ENCODE measurements around the gene AMOTL2. TPM values are rescaled to one million over a fixed set of nuclear protein-coding genes. Genes with fewer than 3 reads are reported as not detected.

Gene AMOTL2
- polyA plus RNA-seq: 10 to 100 TPM in 2 of 4 donors, 1 to 10 TPM in 2; 6.7 to 44.3 (median 10.3) TPM
- long read RNA-seq, donor 1: 0 reads
- long read RNA-seq, donor 2, full-length matches to known transcripts: 2 of 2 reads
- long read RNA-seq, donor 2, partial matches to known transcripts: 0 of 2 reads
- long read RNA-seq, donor 2, other reads (novel, unspliced or antisense): 0 of 2 reads
- long read RNA-seq, donor 3, full-length matches to known transcripts: 1 of 1 reads
- long read RNA-seq, donor 3, partial matches to known transcripts: 0 of 1 reads
- long read RNA-seq, donor 3, other reads (novel, unspliced or antisense): 0 of 1 reads
- long read RNA-seq, donor 4: 0 reads
- long read RNA-seq, donor 5: 0 reads
- long read RNA-seq, donor 6, partial matches to known transcripts: 10 of 10 reads
- long read RNA-seq, donor 6, other reads (novel, unspliced or antisense): 0 of 10 reads
- long read RNA-seq, donor 7: 0 reads
- long read RNA-seq, donor 8: 0 reads
- long read RNA-seq, donor 9, full-length matches to known transcripts: 1 of 1 reads
- long read RNA-seq, donor 9, partial matches to known transcripts: 0 of 1 reads
- long read RNA-seq, donor 9, other reads (novel, unspliced or antisense): 0 of 1 reads
- long read RNA-seq, donor 10, full-length matches to known transcripts: 4 of 9 reads
- long read RNA-seq, donor 10, partial matches to known transcripts: 5 of 9 reads
- long read RNA-seq, donor 10, other reads (novel, unspliced or antisense): 0 of 9 reads

GRCh38 chr3:134374105-134374790 lies at the start of gene AMOTL2:
TSS of gene AMOTL2 (minus strand) at chr3:134374447. CDS start at chr3:134371433, 3,014 bp downstream.
- Histone ChIP-seq H3K27ac (ENCODE audit: low read depth in 1 of 3, low read length in 2 of 3) (peak within 1 kb of the TSS; percentile 97 to 99 (median 98)), H3K27me3 (ENCODE audit: control insufficient read depth in 3 of 3, insufficient read depth in 3 of 3, low read length in 3 of 3) (no peaks in the 10 kb centered on the region), H3K4me1 (ENCODE audit: control insufficient read depth in 3 of 3, insufficient read depth in 2 of 3, low read depth in 1 of 3, low read length in 2 of 3) (peaks cover 7 to 70% (median 15%) of the 10 kb centered on the region in 3 donors), H3K9me3 (ENCODE audit: control insufficient read depth in 2 of 2, insufficient read depth in 1 of 2, low read depth in 1 of 2, low read length in 1 of 2) (no peaks in the 10 kb centered on the region), H3K36me3 (ENCODE audit: control insufficient read depth in 3 of 3, insufficient read depth in 2 of 3, low read depth in 1 of 3, low read length in 3 of 3) (peaks cover 0 to 34% (median 4%) of the 10 kb centered on the region in 3 donors), H3K4me3 (ENCODE audit: low read depth in 1 of 3, low read length in 3 of 3) (peak within 1 kb of the TSS; percentile 50 to 87 (median 72))
- DNase-seq (peak; percentile 83 to 96), FAIRE-seq (no peak)
- WGBS, 3 donors: 0 to 1% (median 1%) methylated on average over 63 to 78 of the region's 78 CpGs

DNA sequence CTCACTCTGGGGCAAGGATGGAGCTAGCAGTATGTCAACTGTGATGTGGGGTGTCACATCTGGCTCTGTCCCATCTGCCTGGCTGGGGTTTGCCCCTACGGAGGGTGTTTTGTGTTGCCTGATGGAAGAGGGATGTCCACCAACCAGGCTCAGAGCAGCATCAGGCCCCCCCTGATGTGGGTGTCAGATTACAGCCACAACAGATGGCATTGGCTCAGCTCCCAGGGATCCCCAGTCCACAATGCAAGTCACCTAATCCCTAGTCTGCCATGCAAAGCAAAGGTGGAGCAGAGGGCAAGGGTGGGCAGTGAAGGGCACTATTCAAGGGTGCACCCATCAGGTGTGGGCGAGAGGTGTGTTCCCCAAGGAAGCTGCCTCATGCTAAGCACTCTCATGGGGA lies 48.9 kb upstream of the AMOTL2 start:
- no peaks in the 10 kb centered on the region for H3K27me3 ChIP-seq (ENCODE audit: control insufficient read depth in 3 of 3, insufficient read depth in 3 of 3, low read length in 3 of 3)
- no peak overlapping the region for H3K4me3 ChIP-seq (ENCODE audit: low read depth in 1 of 3, low read length in 3 of 3)
- H3K4me1 ChIP-seq (ENCODE audit: control insufficient read depth in 3 of 3, insufficient read depth in 2 of 3, low read depth in 1 of 3, low read length in 2 of 3): no peaks in the 10 kb centered on the region
- no peaks in the 10 kb centered on the region for H3K9me3 ChIP-seq (ENCODE audit: control insufficient read depth in 2 of 2, insufficient read depth in 1 of 2, low read depth in 1 of 2, low read length in 1 of 2)
- no peak for DNase-seq
- no peaks in the 10 kb centered on the region for H3K36me3 ChIP-seq (ENCODE audit: control insufficient read depth in 3 of 3, insufficient read depth in 2 of 3, low read depth in 1 of 3, low read length in 3 of 3)
- 43 to 51% (median 51%) methylated on average over 2 of the region's 2 CpGs for WGBS, 3 donors
- no peak overlapping the region for H3K27ac ChIP-seq (ENCODE audit: low read depth in 1 of 3, low read length in 2 of 3)
- no peak for FAIRE-seq

DNA sequence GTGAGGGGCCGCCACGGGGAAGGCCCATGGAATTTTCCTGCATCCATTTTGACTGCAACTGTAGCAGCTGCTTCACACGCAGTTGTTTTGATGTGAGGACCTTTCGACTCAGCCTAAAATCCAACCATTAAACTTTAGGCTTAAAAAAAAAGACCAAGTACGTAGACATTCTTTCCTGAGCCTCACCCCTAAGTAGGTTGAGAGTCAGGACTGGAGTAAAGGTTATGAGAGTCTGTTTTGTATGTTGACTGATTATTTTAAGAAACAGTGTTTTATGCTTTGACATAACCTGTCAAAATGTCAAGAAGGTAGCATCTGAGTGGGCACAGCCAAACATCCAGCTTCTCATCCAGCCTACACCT lies 45.7 kb upstream of the AMOTL2 start:
- Histone ChIP-seq H3K4me1 (ENCODE audit: control insufficient read depth in 3 of 3, insufficient read depth in 2 of 3, low read depth in 1 of 3, low read length in 2 of 3) (no peaks in the 10 kb centered on the region), H3K4me3 (ENCODE audit: low read depth in 1 of 3, low read length in 3 of 3) (no peak overlapping the region), H3K27me3 (ENCODE audit: control insufficient read depth in 3 of 3, insufficient read depth in 3 of 3, low read length in 3 of 3) (no peaks in the 10 kb centered on the region), H3K9me3 (ENCODE audit: control insufficient read depth in 2 of 2, insufficient read depth in 1 of 2, low read depth in 1 of 2, low read length in 1 of 2) (no peaks in the 10 kb centered on the region), H3K36me3 (ENCODE audit: control insufficient read depth in 3 of 3, insufficient read depth in 2 of 3, low read depth in 1 of 3, low read length in 3 of 3) (no peaks in the 10 kb centered on the region), H3K27ac (ENCODE audit: low read depth in 1 of 3, low read length in 2 of 3) (no peak overlapping the region)
- DNase-seq (peak in 1 of 2 donors; percentile 6), FAIRE-seq (no peak)
- WGBS, 3 donors: 74 to 75% (median 74%) methylated on average over 5 of the region's 5 CpGs

DNA sequence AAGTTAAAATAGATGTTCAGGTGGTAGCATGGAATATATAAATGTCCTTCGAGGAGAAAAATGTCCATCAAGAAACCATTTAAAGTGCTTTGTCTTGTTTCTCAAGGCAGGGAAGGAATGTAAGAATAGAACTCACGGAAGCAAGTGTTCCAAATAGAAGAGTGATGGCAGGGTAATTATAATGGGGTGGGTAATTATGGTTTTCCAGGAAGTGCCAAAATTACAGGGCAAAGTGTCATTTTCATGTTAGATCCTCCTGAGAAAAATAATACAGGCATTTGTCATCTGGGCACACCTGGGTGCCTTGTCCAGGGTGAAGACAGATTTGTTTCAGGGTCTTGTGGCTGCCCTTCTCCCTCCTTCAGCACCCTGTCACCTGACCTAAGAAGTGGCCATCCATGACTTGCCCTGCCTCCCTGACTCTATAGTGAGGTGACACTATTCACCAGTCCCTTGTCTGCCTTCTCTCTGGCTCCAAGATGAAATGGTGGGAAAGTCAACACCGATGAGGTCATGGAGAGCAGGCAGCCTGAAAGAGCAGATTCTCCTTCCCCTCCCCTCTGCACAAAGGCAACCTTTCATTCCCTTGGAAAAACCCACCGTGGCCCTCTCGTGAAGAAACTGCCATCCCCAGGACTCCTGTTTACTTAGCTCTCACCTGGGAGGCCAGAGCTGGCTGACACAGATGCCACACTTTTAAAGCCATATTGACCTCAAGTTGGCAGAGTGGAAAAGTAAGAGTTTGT lies 45.1 kb upstream of the AMOTL2 start:
- Histone ChIP-seq H3K27ac (ENCODE audit: low read depth in 1 of 3, low read length in 2 of 3) (no peak overlapping the region), H3K4me1 (ENCODE audit: control insufficient read depth in 3 of 3, insufficient read depth in 2 of 3, low read depth in 1 of 3, low read length in 2 of 3) (no peaks in the 10 kb centered on the region), H3K4me3 (ENCODE audit: low read depth in 1 of 3, low read length in 3 of 3) (no peak overlapping the region), H3K36me3 (ENCODE audit: control insufficient read depth in 3 of 3, insufficient read depth in 2 of 3, low read depth in 1 of 3, low read length in 3 of 3) (no peaks in the 10 kb centered on the region), H3K27me3 (ENCODE audit: control insufficient read depth in 3 of 3, insufficient read depth in 3 of 3, low read length in 3 of 3) (peaks cover 0 to 2% (median 0%) of the 10 kb centered on the region in 3 donors), H3K9me3 (ENCODE audit: control insufficient read depth in 2 of 2, insufficient read depth in 1 of 2, low read depth in 1 of 2, low read length in 1 of 2) (peaks cover 0 to 3% of the 10 kb centered on the region in 2 donors)
- FAIRE-seq (no peak), DNase-seq (peak in 1 of 2 donors; percentile 42)
- WGBS, 3 donors: 38 to 65% (median 55%) methylated on average over 5 of the region's 5 CpGs

- no peaks in the 10 kb centered on the region for H3K9me3 ChIP-seq (ENCODE audit: control insufficient read depth in 2 of 2, insufficient read depth in 1 of 2, low read depth in 1 of 2, low read length in 1 of 2)
- FAIRE-seq (no peak), DNase-seq (no peak)
- H3K4me3 ChIP-seq (ENCODE audit: low read depth in 1 of 3, low read length in 3 of 3): no peak overlapping the region
- peaks cover 6 to 38% (median 7%) of the 10 kb centered on the region in 3 donors for H3K27me3 ChIP-seq (ENCODE audit: control insufficient read depth in 3 of 3, insufficient read depth in 3 of 3, low read length in 3 of 3)
- 43 to 74% (median 61%) methylated on average over 1 of the region's 1 CpG for WGBS, 3 donors
- H3K27ac ChIP-seq (ENCODE audit: low read depth in 1 of 3, low read length in 2 of 3): no peak overlapping the region
- no peaks in the 10 kb centered on the region for H3K36me3 ChIP-seq (ENCODE audit: control insufficient read depth in 3 of 3, insufficient read depth in 2 of 3, low read depth in 1 of 3, low read length in 3 of 3)
- H3K4me1 ChIP-seq (ENCODE audit: control insufficient read depth in 3 of 3, insufficient read depth in 2 of 3, low read depth in 1 of 3, low read length in 2 of 3): peaks cover 0 to 9% (median 0%) of the 10 kb centered on the region in 3 donors
Measured at GRCh38 chr3:134409041-134409440, 34.8 kb upstream of the AMOTL2 start.

- Histone ChIP-seq H3K27me3 (ENCODE audit: control insufficient read depth in 3 of 3, insufficient read depth in 3 of 3, low read length in 3 of 3) (peaks cover 7 to 40% (median 9%) of the 10 kb centered on the region in 3 donors), H3K4me3 (ENCODE audit: low read depth in 1 of 3, low read length in 3 of 3) (no peak overlapping the region), H3K9me3 (ENCODE audit: control insufficient read depth in 2 of 2, insufficient read depth in 1 of 2, low read depth in 1 of 2, low read length in 1 of 2) (peaks cover 0 to 9% of the 10 kb centered on the region in 2 donors), H3K4me1 (ENCODE audit: control insufficient read depth in 3 of 3, insufficient read depth in 2 of 3, low read depth in 1 of 3, low read length in 2 of 3) (peaks cover 0 to 9% (median 0%) of the 10 kb centered on the region in 3 donors), H3K36me3 (ENCODE audit: control insufficient read depth in 3 of 3, insufficient read depth in 2 of 3, low read depth in 1 of 3, low read length in 3 of 3) (no peaks in the 10 kb centered on the region), H3K27ac (ENCODE audit: low read depth in 1 of 3, low read length in 2 of 3) (no peak overlapping the region)
- FAIRE-seq: no peak
- 73 to 79% (median 76%) methylated on average over 6 of the region's 6 CpGs for WGBS, 3 donors
- peak in 1 of 2 donors; percentile 14 for DNase-seq
Measured at GRCh38 chr3:134407239-134407625, 33.0 kb upstream of the AMOTL2 start.

DNA sequence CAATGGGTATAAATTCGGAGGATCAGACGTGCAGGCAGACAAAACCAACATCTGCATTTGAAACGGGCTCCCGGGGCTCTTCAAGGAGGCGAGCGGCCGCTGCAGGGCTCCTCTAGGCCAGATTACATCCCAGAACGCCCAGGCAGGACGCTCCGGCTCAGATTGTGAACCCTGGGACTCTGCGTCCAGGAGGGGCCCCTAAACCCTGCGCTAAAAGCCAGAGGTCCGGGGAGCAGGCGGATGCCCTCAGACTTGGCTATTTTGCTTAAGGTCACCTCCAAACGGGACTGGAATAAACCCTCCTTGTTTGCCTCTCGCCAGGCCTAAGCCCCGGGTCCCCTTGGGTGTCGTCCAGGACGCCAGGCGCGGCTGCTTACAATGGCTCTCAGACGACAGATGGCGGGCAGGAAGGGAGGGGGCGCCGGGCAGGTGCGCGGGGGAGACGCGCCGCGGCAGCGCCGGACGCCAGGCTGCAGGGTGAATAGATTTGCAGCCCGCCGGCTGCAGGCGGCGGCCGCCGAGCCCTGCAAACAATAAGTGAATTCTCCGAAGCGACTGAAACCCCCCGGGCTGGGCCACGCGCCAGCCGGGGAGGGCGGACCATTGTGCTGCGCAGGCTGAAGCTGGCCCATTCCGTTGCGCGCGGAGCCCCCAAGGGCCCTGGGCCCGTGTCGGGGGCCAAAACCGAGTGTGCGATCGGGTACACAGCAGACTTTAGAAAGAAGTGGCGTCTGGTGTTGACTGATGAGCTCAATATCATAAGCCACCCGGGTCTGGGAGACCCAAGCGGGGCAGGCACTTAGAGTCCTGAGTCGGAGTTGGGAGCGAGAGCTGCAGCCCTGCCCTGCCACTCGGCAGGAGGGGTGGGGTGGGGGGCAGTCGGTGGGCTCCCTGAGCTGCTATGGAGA lies 32.3 kb upstream of the AMOTL2 start:
- peaks cover 7 to 40% (median 9%) of the 10 kb centered on the region in 3 donors for H3K27me3 ChIP-seq (ENCODE audit: control insufficient read depth in 3 of 3, insufficient read depth in 3 of 3, low read length in 3 of 3)
- FAIRE-seq (no peak), DNase-seq (peak; percentile 43 to 69)
- H3K27ac ChIP-seq (ENCODE audit: low read depth in 1 of 3, low read length in 2 of 3): no peak overlapping the region
- H3K4me1 ChIP-seq (ENCODE audit: control insufficient read depth in 3 of 3, insufficient read depth in 2 of 3, low read depth in 1 of 3, low read length in 2 of 3): peaks cover 0 to 9% (median 0%) of the 10 kb centered on the region in 3 donors
- H3K4me3 ChIP-seq (ENCODE audit: low read depth in 1 of 3, low read length in 3 of 3): peak overlapping the region in 2 of 3 donors; percentile 22 to 31
- H3K9me3 ChIP-seq (ENCODE audit: control insufficient read depth in 2 of 2, insufficient read depth in 1 of 2, low read depth in 1 of 2, low read length in 1 of 2): peaks cover 0 to 13% of the 10 kb centered on the region in 2 donors
- H3K36me3 ChIP-seq (ENCODE audit: control insufficient read depth in 3 of 3, insufficient read depth in 2 of 3, low read depth in 1 of 3, low read length in 3 of 3): no peaks in the 10 kb centered on the region
- WGBS, 3 donors: 5 to 7% (median 5%) methylated on average over 60 to 64 of the region's 64 CpGs

All from small intestine (tissue), 16 donors.